SH-SY5Y (cell line): ENCODE measurements around the gene MDFI.

ENCODE experiments used
- GATA2 ChIP-seq: IDR thresholded peaks from 2 replicates; pipeline ENCODE4 v1.6.1; 2011; ENCODE audit warnings: mild to moderate bottlenecking, low read depth, low read length
- GATA3 ChIP-seq: IDR thresholded peaks from 2 replicates; pipeline ENCODE4 v1.6.1; 2011; ENCODE audit warnings: low read depth, mild to moderate bottlenecking, low read length, moderate library complexity

MDFI gene

DNA sequence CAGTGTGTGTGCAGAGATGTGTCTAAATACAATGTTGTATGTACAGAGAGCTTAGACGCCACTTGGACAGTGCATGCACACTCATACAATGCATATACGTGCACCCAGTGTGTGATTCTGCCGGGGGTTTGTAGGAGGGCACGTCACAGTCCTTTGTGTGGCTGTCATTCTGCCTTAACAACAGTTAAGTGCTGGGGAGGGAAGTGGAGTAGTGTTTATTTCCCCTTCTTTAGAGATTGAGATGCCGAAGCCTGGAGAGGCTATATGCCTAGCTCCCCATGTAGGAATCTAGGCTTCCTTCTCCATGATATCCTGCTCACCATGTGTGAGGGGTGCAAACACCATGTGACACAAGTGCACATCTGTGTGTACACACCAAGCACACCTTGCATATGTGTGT lies 38.2 kb downstream of the MDFI start:
- TF ChIP-seq GATA3 (no peak), GATA2 (no peak)

DNA sequence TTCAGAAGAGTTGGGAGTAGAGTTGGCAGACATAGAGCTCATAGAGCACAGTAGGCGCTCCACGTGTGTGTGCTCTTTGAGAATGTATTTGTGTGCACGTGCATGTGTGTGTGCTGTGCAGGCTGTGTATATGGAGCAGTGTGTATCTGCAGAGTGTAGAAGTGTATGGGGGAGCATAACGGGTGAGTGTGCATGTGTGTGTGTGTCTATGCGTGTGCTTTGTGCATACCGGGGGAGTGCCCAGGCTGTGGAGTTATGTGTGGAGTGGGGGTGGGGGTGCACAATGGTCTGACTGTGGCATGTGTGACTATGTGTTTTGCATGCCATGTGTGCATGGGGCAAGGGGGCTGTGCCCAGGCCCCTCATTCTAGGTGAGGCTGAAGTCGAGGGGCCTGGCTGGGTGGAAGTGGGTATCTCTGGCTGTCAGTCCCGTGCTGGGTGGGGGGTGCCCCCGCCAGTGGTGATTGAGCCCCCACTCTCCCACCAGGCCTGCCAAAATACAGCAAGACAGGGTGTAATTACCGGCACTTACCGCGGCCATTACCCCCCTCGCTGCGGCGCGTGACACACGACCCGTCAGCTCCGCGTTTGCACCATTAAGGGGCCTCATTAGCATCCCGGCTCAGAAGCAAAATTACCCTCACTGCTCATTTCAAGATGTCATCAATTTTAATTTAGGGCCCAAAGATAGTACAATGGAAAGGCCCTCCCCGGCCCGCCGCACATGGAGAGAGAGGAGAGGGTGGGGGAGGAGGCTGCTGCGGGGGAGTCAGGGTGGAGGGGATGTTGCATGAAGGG lies 39.1 kb downstream of the MDFI start:
- TF ChIP-seq GATA3 (no peak), GATA2 (no peak)

DNA sequence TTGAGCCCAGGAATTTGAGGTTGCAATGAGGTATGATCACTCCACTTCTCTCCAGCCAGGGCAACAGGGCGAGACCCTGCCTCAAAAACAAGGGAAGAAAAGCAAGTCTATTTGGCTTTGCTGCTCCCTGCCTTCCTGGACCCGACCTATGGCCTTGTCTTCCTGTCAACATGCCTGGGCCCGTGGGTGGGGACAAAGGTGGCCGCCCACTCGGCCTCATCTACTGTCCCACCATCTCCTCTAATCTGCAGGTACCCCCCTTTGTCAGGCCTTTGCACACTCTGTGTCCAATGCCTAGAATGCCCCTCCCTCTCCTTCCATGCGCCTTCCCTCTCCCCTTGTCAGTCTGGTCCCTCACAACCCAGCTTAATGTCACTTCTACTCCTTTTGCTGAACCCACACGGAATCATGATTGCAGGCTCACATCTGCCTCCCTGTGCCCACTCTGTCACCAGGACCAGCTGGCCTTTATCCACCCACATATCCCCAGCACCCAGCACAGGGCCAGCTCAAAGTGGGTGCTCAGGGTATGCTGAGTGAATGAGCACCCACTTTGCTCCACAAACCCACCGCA lies 40.3 kb downstream of the MDFI start:
- TF ChIP-seq GATA2 = no peak
- no peak for TF ChIP-seq GATA3

DNA sequence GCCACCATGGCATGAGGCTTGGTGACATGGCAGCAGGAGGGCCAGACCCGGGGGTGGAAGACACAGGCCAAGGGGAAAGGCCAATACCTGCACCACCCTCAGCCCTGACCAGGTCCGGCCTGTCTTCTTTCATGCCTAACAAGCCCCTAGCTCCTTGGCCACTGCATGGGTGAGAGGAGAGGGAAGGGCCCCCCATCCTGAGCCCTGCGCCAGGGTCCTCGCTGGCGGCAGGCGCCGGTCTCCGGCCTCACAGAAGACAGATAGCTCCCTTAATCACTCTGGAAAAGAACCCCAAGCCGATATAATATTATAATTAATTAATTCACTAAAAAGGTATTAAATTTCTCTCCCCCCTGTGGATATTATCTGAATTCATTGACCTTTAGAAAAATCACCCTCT lies 41.4 kb downstream of the MDFI start:
- no peak for TF ChIP-seq GATA3
- no peak for TF ChIP-seq GATA2

DNA sequence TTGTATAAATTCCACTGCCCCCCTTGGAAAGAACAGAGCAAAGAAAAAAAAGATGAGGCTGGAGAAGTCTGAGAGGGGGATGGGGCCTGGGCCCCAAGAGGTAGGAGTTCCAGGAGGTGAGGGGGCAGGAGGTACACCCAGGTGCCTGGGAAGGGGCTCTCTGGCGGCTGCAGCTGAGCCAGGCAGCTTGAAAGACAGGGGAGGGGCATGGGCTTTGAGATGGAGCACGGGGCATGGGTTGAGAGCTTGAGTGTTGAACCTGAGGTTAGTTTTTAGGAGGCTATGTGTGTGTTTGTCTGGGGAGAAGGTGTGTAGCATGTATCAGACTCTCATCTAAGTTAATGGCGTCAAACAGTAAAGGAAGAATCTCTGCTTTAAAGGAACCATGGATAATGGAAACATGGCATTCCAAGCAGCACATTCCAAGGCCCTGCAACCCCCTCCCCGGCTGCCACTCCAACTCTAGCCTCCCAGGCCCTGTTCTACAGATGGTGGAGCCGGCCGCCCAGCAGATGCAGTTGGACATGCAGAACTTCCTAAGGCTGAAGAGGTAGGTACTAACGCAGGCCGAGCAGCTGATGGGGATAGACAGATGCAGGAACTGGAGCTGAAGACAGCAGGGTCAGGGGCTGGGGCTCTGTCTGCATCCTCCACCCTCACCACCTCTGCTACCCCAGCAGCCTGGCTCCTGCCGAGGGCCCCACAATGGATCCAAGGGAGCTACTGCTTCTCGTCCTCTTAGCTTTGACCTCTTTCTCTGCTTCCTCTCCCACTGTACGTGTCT lies 42.1 kb downstream of the MDFI start:
- no peak for TF ChIP-seq GATA3
- TF ChIP-seq GATA2 = no peak

DNA sequence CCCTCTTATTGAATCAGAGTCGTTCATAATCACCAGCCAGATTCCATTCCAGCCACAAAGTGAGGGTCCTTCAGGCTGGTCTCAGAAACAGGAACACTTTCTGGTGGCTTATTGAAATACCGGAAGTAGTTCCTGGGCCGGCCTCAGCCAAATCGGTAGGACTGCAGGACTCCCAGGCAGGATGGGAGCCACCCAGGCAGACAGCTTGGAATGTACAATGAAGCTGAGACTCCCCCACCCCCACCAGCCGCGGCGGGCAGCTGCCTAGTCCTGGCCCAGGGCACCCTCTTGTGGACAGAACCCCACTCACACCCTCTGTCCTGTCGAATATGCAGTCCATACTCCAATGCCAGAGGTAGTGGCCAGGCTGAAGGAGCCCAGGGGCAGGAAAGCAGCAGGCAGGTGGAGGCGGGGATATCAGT lies 43.8 kb downstream of the MDFI start:
- TF ChIP-seq GATA3 (no peak), GATA2 (no peak)

DNA sequence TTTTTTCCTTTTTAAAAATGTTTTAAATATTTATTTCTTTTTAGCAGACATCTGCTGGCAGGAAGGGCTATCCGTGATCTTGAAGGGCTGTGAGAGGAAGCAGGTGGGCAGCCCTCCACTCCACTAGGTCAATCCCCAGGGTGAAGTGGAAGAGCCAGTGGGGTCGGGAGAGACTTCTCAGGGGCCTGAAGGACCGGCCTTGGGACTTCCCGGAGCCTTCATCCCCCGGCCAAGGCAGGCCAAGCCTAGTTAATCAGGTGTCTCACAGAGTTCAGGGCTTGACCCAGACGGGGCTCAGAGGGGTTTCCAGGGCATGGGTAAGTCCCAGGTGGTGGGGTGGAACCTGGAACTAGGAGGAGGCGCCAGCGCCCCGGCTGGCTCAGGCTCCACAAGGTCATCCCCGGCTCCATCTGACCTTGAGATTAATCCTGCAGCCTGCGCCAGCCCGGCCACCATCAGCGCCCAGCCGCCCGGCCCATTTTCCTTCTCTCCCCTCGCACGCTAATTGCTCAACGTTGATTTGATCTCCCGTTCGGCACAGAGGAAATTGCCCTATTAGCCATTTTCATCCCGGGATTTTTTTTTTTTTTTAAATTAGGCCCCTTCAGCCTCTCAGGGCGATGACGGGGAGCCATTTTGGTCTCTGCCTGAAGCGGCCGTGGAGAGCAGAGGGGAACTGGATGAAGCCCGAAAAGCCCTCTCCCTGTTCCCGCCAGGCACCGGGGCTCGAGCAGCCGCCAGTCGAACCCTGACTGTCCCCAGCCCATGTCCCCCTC lies 44.4 kb downstream of the MDFI start:
- TF ChIP-seq GATA3 = no peak
- TF ChIP-seq GATA2 = no peak

DNA sequence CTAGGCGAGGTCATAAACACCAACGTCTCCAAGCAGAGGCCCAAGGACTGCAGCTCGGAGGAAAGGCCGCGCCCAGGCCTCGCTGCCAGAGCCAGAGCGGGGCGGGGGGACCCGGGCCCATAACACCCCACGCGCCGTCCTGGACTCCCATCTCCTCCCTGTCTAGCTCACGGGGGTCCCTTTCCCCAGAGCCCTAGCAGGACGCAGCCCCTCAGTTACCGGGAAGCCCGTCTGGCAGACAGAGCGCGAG lies 44.9 kb downstream of the MDFI start:
- TF ChIP-seq GATA2 = no peak
- TF ChIP-seq GATA3 = no peak

DNA sequence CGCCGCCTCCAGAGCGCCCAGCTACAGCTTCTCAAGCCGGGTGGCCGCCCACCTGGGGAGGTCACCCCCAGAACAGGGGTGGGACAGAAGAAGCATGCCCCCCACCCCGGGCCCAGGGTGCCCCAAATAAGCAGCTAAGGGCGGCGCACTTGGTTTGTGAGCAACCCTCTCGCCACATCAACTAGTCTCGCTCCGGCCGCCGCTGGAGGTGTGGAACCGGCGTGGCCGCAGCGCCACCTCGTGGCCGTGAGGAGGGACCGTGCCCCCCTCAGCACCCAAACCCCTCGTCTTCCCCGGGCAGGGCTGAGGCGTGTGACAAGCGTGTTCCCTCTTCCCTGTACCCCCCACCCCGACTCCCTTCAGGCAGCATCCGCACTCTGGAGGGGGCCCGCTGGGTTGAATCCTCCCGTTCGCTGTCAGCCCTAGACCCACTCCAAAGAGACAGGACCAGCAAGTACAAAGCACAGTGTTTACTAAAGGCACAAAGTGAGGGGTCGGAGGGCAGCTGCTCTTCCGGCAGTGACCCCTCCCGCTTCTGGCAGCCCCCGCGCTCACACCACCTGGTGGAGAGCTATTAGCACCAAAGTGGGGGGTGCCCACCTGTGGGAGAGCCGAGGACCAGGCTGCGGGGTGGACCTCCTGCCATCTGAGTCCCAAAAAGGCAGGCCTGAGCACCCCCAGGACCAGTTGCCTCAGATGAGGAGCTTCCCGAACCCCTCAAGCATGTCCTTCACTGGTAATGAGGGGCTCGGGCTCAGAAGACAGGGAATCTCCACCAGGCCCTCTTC lies 45.4 kb downstream of the MDFI start:
- no peak for TF ChIP-seq GATA2
- TF ChIP-seq GATA3 = no peak

DNA sequence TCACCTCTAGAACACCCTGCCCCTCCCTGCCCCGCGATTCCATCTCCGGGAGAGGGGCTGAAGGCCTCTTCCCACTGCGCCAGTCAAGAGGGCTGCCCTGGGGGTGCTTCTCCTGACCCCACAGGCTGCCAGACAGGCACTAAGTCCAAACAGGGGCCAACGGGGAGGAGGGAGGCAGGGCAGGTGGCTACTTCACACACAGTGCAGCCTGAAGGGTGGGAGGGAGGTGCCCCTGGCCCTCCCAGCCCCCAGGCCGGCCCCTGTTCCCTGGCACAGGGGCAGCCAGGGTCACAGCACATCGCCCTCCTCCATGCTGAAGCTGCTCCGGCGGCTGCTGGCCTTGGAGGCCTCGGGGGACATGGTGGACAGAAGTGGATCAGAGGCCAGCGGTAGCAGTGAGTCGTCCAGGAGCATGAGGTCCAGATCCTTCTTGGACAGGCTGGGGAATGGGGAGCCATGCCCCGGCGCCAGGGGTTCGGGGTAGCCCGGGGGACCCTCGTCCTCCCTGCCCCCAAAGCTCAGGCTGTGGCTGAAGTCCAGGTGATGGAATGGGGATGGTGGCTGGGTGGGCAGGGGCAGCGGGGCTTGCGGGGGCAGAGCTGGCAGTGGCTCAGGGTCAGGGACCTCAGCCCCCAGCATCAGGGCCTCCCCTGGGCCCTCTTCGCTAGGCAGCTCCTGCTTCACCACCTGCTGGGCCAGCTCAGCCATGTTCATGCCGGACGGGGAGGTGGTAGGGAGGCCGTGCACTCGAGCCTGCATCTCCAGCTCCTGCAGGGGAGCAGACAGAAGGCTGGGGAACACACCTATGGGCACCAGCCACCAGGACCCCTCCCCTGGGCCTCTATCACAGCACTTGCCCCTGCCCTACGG lies 46.3 kb downstream of the MDFI start:
- TF ChIP-seq GATA2 (no peak), GATA3 (no peak)

DNA sequence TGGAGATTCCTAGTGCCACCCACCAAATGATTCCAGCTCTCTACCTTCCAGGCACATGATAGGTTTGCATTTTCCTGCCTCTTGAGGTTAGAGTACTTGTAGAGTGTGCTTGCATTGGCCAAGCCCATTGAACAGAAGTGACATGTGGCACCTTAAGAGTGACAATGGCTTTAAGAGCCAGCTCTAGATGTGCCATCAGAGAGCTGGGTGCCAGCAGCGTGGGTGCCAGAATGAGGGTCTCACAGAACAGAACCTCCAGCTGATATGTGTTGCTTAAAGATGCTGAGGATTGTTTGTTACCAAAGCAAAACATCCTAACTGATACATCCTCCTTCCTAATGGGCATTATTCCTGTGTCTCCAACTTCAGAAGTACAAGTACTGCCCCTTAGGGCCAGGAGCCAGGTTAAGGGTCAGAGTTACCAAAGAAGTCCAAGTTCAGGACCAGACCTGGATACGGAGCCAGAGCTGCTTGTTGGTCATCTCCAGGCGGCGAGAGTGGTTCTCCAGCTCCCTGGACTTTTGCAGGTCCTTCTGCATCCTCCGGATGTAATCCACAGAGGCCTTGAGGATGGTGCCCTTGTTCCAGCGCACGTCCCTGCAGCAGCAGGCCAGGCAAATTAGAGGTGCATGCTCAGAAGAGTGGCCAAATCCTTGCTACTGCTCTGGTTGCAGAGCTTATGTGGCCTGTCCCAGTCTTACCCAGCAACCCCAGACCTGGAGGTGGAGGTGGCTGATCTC lies 47.5 kb downstream of the MDFI start:
- TF ChIP-seq GATA2 (no peak), GATA3 (no peak)

DNA sequence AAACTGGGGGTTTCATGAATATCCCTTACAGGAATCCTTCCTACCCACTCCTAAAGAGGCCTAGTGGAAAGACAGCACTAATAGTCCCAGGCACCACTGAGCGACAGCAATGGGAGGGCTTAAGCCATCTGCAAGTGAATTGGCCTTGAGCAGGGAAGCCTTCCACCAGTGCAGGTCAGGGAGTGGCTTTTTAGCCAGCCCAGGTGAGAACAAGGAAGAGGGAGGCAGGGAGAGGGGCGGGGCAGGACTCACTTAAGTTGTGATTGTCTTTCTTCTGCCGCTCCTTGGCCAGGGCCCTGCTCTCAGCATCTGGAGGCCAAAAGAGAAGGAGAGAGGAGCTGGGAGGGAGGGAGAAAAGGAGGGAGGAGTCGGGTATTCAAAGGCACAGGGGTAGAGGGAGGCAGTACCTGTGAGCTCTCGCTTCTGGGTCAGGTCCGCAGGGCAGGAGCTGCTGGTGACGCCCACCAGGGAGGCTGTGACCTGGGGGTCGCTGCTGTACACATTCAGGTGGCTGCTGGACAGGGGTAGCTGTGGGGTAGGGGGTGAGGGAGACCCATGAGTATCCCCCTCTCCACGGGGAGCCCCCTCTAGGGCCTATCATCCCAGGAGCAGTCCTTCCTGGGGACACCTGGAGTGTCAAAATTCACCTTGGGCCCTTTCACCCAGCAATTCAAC lies 49.4 kb downstream of the MDFI start:
- TF ChIP-seq GATA3 (no peak), GATA2 (no peak)
